Inflammatory macrophage treated with lipopolysaccharide for 1 hour (primary cell): ENCODE data around the gene PDE6A.
"Not testable (repeated sequence)": the region's sequence is repeated elsewhere in the genome, so short reads cannot be mapped to it uniquely, and the experiment has no call there.

Experiments
- DNase-seq, 2 donors: peaks; one replicate each; pipeline ENCODE4 v3.0.0-alpha.2; 2020 to 2022

PDE6A gene

GRCh38 chr5:149858481-149858880 lies 86.1 kb downstream of the PDE6A start:
- DNase-seq = not testable (repeated sequence)

- DNase-seq = no peak
Observed at GRCh38 chr5:149857499-149857898, 87.1 kb downstream of the PDE6A start.

- no peak for DNase-seq
Observed at GRCh38 chr5:149855366-149855765, 89.2 kb downstream of the PDE6A start.

- no peak for DNase-seq
Observed at GRCh38 chr5:149854866-149855265, 89.7 kb downstream of the PDE6A start.

- no peak for DNase-seq
Observed at GRCh38 chr5:149853701-149854100, 90.9 kb downstream of the PDE6A start.

- DNase-seq = no peak
Observed at GRCh38 chr5:149853331-149853648, 91.3 kb downstream of the PDE6A start.

GRCh38 chr5:149852641-149853330 lies 91.8 kb downstream of the PDE6A start:
- peak; percentile 35 to 71 for DNase-seq

- DNase-seq = no peak
Observed at GRCh38 chr5:149851211-149851610, 93.4 kb downstream of the PDE6A start.

GRCh38 chr5:149849966-149850910 lies 94.4 kb downstream of the PDE6A start:
- DNase-seq = peak; percentile 42 to 74

- DNase-seq = peak; percentile 37 to 84
Observed at GRCh38 chr5:149849280-149849965, 95.2 kb downstream of the PDE6A start.

- DNase-seq = no peak
Observed at GRCh38 chr5:149847611-149848010, 97.0 kb downstream of the PDE6A start.

- DNase-seq = no peak
Observed at GRCh38 chr5:149846021-149846420, 98.6 kb downstream of the PDE6A start.

- DNase-seq = no peak
Observed at GRCh38 chr5:149845601-149846000, 99.0 kb downstream of the PDE6A start.

GRCh38 chr5:149841851-149842793 lies 102.5 kb downstream of the PDE6A start:
- no peak for DNase-seq

GRCh38 chr5:149840226-149840825 lies 104.3 kb downstream of the PDE6A start:
- DNase-seq = no peak

GRCh38 chr5:149839761-149840160 lies 104.8 kb downstream of the PDE6A start:
- no peak for DNase-seq

GRCh38 chr5:149838881-149839739 lies 105.5 kb downstream of the PDE6A start:
- no peak for DNase-seq

- DNase-seq = no peak
Observed at GRCh38 chr5:149837680-149838269, 106.8 kb downstream of the PDE6A start.

- no peak for DNase-seq
Observed at GRCh38 chr5:149836451-149837139, 108.0 kb downstream of the PDE6A start.
